Spleen (tissue), 11 donors: Measurements from ENCODE around the gene KRT39. TPM values are rescaled to one million over a fixed set of nuclear protein-coding genes. Genes with fewer than 3 reads are reported as not detected.

Source experiments
- DNase-seq: peaks from one replicate; pipeline ENCODE4 v3.0.0-alpha.2; 2020
- H3K27ac ChIP-seq, 8 donors: fragments of 200-600 bp; sonication (generic) in 7 of 8; 1 replicate in 4 of 8; 2 replicates in 4 of 8; pipeline versions ENCODE4 v1.5.0 to v1.8.0; 2016 to 2021; ENCODE audit warnings: inconsistent platforms in 4 of 8, mild to moderate bottlenecking in 4 of 8, moderate library complexity in 1 of 8
- H3K27me3 ChIP-seq, 7 donors: fragments of 200-600 bp; sonication (generic) in 6 of 7; replicated peaks in 1 of 7; 1 replicate in 4 of 7; 2 replicates in 3 of 7; pipeline versions ENCODE4 v1.5.0 to v1.8.0; 2016 to 2021; ENCODE audit warnings: inconsistent platforms in 3 of 7, mild to moderate bottlenecking in 1 of 7
- H3K36me3 ChIP-seq, 6 donors: fragments of 200-600 bp; sonication (generic) in 5 of 6; 1 replicate in 4 of 6; 2 replicates in 2 of 6; pipeline versions ENCODE4 v1.5.0 to v1.8.0; 2016 to 2021; ENCODE audit warnings: inconsistent platforms in 2 of 6
- H3K4me1 ChIP-seq, 6 donors: fragments of 200-600 bp; sonication (generic) in 5 of 6; 1 replicate in 3 of 6; 2 replicates in 3 of 6; pipeline versions ENCODE4 v1.5.0 to v1.8.0; 2016 to 2021; ENCODE audit warnings: inconsistent platforms in 3 of 6
- H3K4me3 ChIP-seq, 8 donors: fragments of 200-600 bp; sonication (generic) in 7 of 8; 1 replicate in 4 of 8; 2 replicates in 4 of 8; pipeline versions ENCODE4 v1.5.0 to v1.8.0; 2016 to 2021; ENCODE audit warnings: inconsistent platforms in 4 of 8, mild to moderate bottlenecking in 4 of 8, moderate library complexity in 2 of 8
- H3K9me3 ChIP-seq, 8 donors: fragments of 200-600 bp; sonication (generic) in 7 of 8; 1 replicate in 4 of 8; 2 replicates in 4 of 8; pipeline versions ENCODE4 v1.5.0 to v1.8.0; 2016 to 2021; ENCODE audit warnings: inconsistent platforms in 4 of 8
- CTCF ChIP-seq, 11 experiments: fragments of 200-600 bp in 7 of 11; fragments of 450-650 bp in 4 of 11; sonication (generic) in 4 of 11; IDR thresholded peaks in 8 of 11; conservative IDR thresholded peaks in 3 of 11; 1 replicate in 7 of 11; 2 replicates in 4 of 11; pipeline versions ENCODE4 v1.4.0 to v1.8.0; 2016 to 2021; ENCODE audit warnings: antibody characterized with exemption in 11 of 11, inconsistent platforms in 4 of 11, mild to moderate bottlenecking in 1 of 11
- POLR2A ChIP-seq, 3 donors: fragments of 450-650 bp; IDR thresholded peaks; one replicate each; pipeline ENCODE4 v1.5.1; 2017; ENCODE audit warnings: antibody characterized with exemption in 3 of 3, mild to moderate bottlenecking in 1 of 3
- POLR2AphosphoS5 ChIP-seq, 3 donors: sonication (generic); formaldehyde crosslinking; IDR thresholded peaks; one replicate each; pipeline ENCODE4 v1.5.1; 2017; ENCODE audit warnings: antibody characterized with exemption in 3 of 3
- WGBS, 5 donors: extraction: QIAGEN DNeasy Blood & Tissue Kit in 3 of 5; methylation state at CpG; one replicate each; pipeline versions ENCODE4 v1.1.5 to v1.1.7; 2013 to 2018; 5-methylcytosine and 5-hydroxymethylcytosine counted together
- intact Hi-C: fragments of 100-400 bp; cut with DNase I; formaldehyde crosslinking; loops from one replicate; pipeline ENCODE4 v1.15.0; 2023; ENCODE audit warnings: low total_unique reads
- polyA plus RNA-seq, 3 donors: library from polyadenylated mRNA; stranded (reverse); fragments of 200-250 nt; gene quantifications; one replicate each; pipeline ENCODE4 v1.2.1, GENCODE V29; 2013
- total RNA-seq, 7 donors: library from RNA; depleted of rRNA in 3 of 7; stranded (reverse); fragments of >200 nt in 3 of 7; fragmentation: NEBNext Ultra II Directional in 4 of 7; extraction: Animal tissue kit (Norgen Biotek cat#: 25700) in 4 of 7; gene quantifications; one replicate each; pipeline versions ENCODE4 v1.1.0 to v1.2.1, GENCODE V29; 2016 to 2021
- donor health status: healthy with polysubstance abuse.
- donor health status: DM: no; HTN: no; CAD: no; lungs with moderate emphysema.
- donor health status: DM: no; HTN: no; CAD: no.
- donor health status: Bipolar disorder and iron deficiency.
- donor health status: healthy.
- donor health status: DM: no; HTN: no; CAD: no.
- donor health status: DM: yes; HTN: yes; CAD: no.

KRT39 gene
- total and polyA plus RNA-seq, 10 donors, result not detected

GRCh38 chr17:40944531-40944930 is 22.2 kb downstream of the KRT39 start:
- no peaks in the 10 kb centered on the region for H3K9me3 ChIP-seq
- H3K27me3 ChIP-seq, result peaks cover 0 to 42% (median 9%) of the 10 kb centered on the region in 7 donors
- no peaks in the 10 kb centered on the region for H3K36me3 ChIP-seq
- TF ChIP-seq CTCF (IDR thresholded peaks at IDR 0.05 in 8 of 11, conservative IDR thresholded peaks at IDR 0.05 in 3 of 11) (no peak), POLR2A (IDR thresholded peaks at IDR 0.05) (no peak), POLR2AphosphoS5 (IDR thresholded peaks at IDR 0.05) (no peak)
- DNase-seq, result no peak
- no peak overlapping the region for H3K4me3 ChIP-seq
- WGBS, 5 donors, result 35 to 64% (median 47%) methylated on average over 1 of the region's 1 CpG
- no peaks in the 10 kb centered on the region for H3K4me1 ChIP-seq
- intact Hi-C loops, result no loop called here
- H3K27ac ChIP-seq, result no peak overlapping the region

DNA sequence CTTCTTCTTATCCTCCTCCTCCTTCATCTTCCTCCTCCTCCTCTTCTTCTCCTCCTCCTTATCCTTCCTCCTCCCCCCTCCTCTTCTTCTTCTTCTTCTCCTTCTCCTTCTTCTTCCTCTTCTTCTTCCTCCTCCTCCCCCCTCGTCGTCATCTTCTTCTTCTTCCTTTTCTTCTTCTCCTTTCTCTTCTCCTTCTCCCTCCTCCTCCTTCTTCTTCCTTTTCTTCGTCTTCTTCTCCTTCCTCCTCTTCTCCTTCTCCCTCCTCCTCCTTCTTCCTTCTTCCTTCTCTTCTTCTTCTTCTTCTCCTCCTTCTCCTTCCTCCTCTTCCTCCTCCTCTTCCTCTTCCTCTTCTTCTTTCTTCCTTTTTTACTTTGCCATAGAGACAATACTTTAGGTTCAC is 24.2 kb downstream of the KRT39 start:
- WGBS, 5 donors, result 40 to 68% (median 62%) methylated on average over 3 of the region's 3 CpGs

GRCh38 chr17:40940266-40940665 is 26.5 kb downstream of the KRT39 start:
- H3K4me3 ChIP-seq, result no peak overlapping the region
- intact Hi-C loops, result no loop called here
- H3K27me3 ChIP-seq, result peaks cover 0 to 4% (median 0%) of the 10 kb centered on the region in 7 donors
- no peaks in the 10 kb centered on the region for H3K9me3 ChIP-seq
- no peak overlapping the region for H3K27ac ChIP-seq
- WGBS, 5 donors, result 72 to 86% (median 82%) methylated on average over 6 of the region's 6 CpGs
- no peak for DNase-seq
- H3K4me1 ChIP-seq, result no peaks in the 10 kb centered on the region
- TF ChIP-seq CTCF (IDR thresholded peaks at IDR 0.05 in 8 of 11, conservative IDR thresholded peaks at IDR 0.05 in 3 of 11), result no peak
- no peak for TF ChIP-seq POLR2A (IDR thresholded peaks at IDR 0.05)
- TF ChIP-seq POLR2AphosphoS5 (IDR thresholded peaks at IDR 0.05), result no peak
- no peaks in the 10 kb centered on the region for H3K36me3 ChIP-seq

More for the DNA sequence above, 24.2 kb downstream of the KRT39 start:
- Histone ChIP-seq H3K4me1 (no peaks in the 10 kb centered on the region), H3K27ac (peak overlapping the region in 1 of 8 donors; percentile 21), H3K9me3 (no peaks in the 10 kb centered on the region), H3K4me3 (no peak overlapping the region), H3K36me3 (no peaks in the 10 kb centered on the region), H3K27me3 (peaks cover 0 to 22% (median 5%) of the 10 kb centered on the region in 7 donors)
- TF ChIP-seq POLR2A (IDR thresholded peaks at IDR 0.05), result no peak
- TF ChIP-seq POLR2AphosphoS5 (IDR thresholded peaks at IDR 0.05), result no peak
- TF ChIP-seq CTCF (IDR thresholded peaks at IDR 0.05 in 8 of 11, conservative IDR thresholded peaks at IDR 0.05 in 3 of 11), result no peak
- DNase-seq, result no peak
- intact Hi-C loops, result no loop called here

DNA sequence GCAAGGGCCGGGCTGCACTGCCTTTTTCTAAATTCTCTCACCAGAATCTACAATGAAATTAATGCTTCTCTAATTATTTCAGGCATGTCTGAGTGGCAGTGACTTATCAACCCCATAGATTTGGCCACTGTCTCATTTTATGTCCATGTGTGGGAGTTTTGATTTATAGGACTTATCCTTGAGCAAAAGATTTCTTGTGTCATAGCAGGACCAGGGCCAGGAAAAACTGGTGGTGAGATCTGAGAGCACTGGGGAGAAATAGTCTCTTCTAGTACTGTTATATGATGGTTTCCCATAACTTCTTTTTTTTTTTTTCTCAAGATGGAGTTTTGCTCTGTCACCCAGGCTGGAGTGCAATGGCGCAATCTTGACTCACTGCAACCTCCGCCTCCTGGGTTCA is 27.8 kb downstream of the KRT39 start:
- H3K27ac ChIP-seq, result no peak overlapping the region
- H3K4me3 ChIP-seq, result no peak overlapping the region
- H3K4me1 ChIP-seq, result no peaks in the 10 kb centered on the region
- no peaks in the 10 kb centered on the region for H3K36me3 ChIP-seq
- DNase-seq, result no peak
- WGBS, 5 donors, result 84 to 94% (median 89%) methylated on average over 3 of the region's 3 CpGs
- intact Hi-C loops, result no loop called here
- H3K27me3 ChIP-seq, result peaks cover 0 to 5% (median 0%) of the 10 kb centered on the region in 7 donors
- TF ChIP-seq CTCF (IDR thresholded peaks at IDR 0.05 in 8 of 11, conservative IDR thresholded peaks at IDR 0.05 in 3 of 11) (no peak), POLR2A (IDR thresholded peaks at IDR 0.05) (no peak), POLR2AphosphoS5 (IDR thresholded peaks at IDR 0.05) (no peak)
- H3K9me3 ChIP-seq, result no peaks in the 10 kb centered on the region
